ENCODE data around the gene NFE2L3. TPM values are rescaled to one million over a fixed set of nuclear protein-coding genes. Genes with fewer than 3 reads are reported as not detected.

NFE2L3 gene
- total and polyA plus RNA-seq, 2 of the 8 experiments (the other 6 are each of a cell fraction or from before 2014, with no cell fraction given): 64.9 to 76.5 TPM

- TF ChIP-seq, protein P1, sequence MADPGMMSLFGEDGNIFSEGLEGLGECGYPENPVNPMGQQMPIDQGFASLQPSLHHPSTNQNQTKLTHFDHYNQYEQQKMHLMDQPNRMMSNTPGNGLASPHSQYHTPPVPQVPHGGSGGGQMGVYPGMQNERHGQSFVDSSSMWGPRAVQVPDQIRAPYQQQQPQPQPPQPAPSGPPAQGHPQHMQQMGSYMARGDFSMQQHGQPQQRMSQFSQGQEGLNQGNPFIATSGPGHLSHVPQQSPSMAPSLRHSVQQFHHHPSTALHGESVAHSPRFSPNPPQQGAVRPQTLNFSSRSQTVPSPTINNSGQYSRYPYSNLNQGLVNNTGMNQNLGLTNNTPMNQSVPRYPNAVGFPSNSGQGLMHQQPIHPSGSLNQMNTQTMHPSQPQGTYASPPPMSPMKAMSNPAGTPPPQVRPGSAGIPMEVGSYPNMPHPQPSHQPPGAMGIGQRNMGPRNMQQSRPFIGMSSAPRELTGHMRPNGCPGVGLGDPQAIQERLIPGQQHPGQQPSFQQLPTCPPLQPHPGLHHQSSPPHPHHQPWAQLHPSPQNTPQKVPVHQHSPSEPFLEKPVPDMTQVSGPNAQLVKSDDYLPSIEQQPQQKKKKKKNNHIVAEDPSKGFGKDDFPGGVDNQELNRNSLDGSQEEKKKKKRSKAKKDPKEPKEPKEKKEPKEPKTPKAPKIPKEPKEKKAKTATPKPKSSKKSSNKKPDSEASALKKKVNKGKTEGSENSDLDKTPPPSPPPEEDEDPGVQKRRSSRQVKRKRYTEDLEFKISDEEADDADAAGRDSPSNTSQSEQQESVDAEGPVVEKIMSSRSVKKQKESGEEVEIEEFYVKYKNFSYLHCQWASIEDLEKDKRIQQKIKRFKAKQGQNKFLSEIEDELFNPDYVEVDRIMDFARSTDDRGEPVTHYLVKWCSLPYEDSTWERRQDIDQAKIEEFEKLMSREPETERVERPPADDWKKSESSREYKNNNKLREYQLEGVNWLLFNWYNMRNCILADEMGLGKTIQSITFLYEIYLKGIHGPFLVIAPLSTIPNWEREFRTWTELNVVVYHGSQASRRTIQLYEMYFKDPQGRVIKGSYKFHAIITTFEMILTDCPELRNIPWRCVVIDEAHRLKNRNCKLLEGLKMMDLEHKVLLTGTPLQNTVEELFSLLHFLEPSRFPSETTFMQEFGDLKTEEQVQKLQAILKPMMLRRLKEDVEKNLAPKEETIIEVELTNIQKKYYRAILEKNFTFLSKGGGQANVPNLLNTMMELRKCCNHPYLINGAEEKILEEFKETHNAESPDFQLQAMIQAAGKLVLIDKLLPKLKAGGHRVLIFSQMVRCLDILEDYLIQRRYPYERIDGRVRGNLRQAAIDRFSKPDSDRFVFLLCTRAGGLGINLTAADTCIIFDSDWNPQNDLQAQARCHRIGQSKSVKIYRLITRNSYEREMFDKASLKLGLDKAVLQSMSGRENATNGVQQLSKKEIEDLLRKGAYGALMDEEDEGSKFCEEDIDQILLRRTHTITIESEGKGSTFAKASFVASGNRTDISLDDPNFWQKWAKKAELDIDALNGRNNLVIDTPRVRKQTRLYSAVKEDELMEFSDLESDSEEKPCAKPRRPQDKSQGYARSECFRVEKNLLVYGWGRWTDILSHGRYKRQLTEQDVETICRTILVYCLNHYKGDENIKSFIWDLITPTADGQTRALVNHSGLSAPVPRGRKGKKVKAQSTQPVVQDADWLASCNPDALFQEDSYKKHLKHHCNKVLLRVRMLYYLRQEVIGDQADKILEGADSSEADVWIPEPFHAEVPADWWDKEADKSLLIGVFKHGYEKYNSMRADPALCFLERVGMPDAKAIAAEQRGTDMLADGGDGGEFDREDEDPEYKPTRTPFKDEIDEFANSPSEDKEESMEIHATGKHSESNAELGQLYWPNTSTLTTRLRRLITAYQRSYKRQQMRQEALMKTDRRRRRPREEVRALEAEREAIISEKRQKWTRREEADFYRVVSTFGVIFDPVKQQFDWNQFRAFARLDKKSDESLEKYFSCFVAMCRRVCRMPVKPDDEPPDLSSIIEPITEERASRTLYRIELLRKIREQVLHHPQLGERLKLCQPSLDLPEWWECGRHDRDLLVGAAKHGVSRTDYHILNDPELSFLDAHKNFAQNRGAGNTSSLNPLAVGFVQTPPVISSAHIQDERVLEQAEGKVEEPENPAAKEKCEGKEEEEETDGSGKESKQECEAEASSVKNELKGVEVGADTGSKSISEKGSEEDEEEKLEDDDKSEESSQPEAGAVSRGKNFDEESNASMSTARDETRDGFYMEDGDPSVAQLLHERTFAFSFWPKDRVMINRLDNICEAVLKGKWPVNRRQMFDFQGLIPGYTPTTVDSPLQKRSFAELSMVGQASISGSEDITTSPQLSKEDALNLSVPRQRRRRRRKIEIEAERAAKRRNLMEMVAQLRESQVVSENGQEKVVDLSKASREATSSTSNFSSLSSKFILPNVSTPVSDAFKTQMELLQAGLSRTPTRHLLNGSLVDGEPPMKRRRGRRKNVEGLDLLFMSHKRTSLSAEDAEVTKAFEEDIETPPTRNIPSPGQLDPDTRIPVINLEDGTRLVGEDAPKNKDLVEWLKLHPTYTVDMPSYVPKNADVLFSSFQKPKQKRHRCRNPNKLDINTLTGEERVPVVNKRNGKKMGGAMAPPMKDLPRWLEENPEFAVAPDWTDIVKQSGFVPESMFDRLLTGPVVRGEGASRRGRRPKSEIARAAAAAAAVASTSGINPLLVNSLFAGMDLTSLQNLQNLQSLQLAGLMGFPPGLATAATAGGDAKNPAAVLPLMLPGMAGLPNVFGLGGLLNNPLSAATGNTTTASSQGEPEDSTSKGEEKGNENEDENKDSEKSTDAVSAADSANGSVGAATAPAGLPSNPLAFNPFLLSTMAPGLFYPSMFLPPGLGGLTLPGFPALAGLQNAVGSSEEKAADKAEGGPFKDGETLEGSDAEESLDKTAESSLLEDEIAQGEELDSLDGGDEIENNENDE (IDR thresholded peaks at IDR 0.05; ENCODE audit: insufficient replicate concordance, low read length): peak; percentile 19
- TF ChIP-seq, protein P2, sequence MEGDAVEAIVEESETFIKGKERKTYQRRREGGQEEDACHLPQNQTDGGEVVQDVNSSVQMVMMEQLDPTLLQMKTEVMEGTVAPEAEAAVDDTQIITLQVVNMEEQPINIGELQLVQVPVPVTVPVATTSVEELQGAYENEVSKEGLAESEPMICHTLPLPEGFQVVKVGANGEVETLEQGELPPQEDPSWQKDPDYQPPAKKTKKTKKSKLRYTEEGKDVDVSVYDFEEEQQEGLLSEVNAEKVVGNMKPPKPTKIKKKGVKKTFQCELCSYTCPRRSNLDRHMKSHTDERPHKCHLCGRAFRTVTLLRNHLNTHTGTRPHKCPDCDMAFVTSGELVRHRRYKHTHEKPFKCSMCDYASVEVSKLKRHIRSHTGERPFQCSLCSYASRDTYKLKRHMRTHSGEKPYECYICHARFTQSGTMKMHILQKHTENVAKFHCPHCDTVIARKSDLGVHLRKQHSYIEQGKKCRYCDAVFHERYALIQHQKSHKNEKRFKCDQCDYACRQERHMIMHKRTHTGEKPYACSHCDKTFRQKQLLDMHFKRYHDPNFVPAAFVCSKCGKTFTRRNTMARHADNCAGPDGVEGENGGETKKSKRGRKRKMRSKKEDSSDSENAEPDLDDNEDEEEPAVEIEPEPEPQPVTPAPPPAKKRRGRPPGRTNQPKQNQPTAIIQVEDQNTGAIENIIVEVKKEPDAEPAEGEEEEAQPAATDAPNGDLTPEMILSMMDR (IDR thresholded peaks at IDR 0.05; ENCODE audit: control extremely low read depth in 1 of 3, insufficient read depth in 1 of 3, low read depth in 1 of 3, low read length in 3 of 3): no peak
- no peak for TF ChIP-seq SIX5 (IDR thresholded peaks at IDR 0.05; ENCODE audit: low read depth, low read length)
- TF ChIP-seq KDM1A (IDR thresholded peaks at IDR 0.05; ENCODE audit: borderline replicate concordance, low read length): no peak
- TF ChIP-seq RBBP5 (IDR thresholded peaks at IDR 0.05; ENCODE audit: borderline replicate concordance, low read depth, low read length): no peak
- peak; percentile 24 to 54 for TF ChIP-seq POLR2A (IDR thresholded peaks at IDR 0.05; ENCODE audit: control extremely low read depth in 1 of 2, low read depth in 2 of 2, low read length in 2 of 2)
- peak; percentile 72 for TF ChIP-seq POLR2AphosphoS5 (IDR thresholded peaks at IDR 0.05; ENCODE audit: low read depth, low read length)
Measured at GRCh38 chr7:26186364-26187311, 34.6 kb downstream of the NFE2L3 start (continued).
